ENCODE measurements around the gene TXNDC11. TPM values are rescaled to one million over a fixed set of nuclear protein-coding genes. Genes with fewer than 3 reads are reported as not detected.

The TXNDC11 gene
- total RNA-seq, 6 experiments from 2014 or later: 38.8 to 49.0 (median 44.4) TPM

DNA sequence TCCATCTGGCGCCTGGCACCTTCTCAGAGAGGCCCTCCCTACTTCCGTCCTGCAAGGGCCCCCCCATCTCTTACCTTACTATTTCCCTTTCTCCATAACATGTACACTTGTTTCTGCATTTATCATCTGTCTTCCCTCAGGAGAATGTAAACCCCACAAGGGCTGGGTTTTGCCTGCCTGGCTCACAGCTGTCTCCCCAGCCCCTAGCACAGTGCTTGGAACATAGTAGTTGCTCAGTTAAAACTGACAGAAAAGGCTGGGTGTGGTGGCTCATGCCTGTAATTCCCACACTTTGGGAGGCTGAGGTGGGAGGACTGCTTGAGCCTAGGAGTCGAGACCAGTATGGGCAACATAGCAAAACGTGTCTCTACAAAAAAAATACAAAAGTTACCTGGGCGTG lies 80.1 kb downstream of the TXNDC11 start:
- DNase-seq: no peak
- no peaks in the 10 kb centered on the region for H3K4me1 Mint-ChIP-seq (ENCODE audit: low read depth)
- no peak overlapping the region for H3K27ac Mint-ChIP-seq
- no peaks in the 10 kb centered on the region for H3K36me3 Mint-ChIP-seq (ENCODE audit: low read depth)
- H3K27me3 Mint-ChIP-seq (ENCODE audit: insufficient read depth): peaks cover 6% of the 10 kb centered on the region
- no peaks in the 10 kb centered on the region for H3K9me3 Mint-ChIP-seq
- H3K4me3 Mint-ChIP-seq: no peak overlapping the region
- TF ChIP-seq, protein P1, sequence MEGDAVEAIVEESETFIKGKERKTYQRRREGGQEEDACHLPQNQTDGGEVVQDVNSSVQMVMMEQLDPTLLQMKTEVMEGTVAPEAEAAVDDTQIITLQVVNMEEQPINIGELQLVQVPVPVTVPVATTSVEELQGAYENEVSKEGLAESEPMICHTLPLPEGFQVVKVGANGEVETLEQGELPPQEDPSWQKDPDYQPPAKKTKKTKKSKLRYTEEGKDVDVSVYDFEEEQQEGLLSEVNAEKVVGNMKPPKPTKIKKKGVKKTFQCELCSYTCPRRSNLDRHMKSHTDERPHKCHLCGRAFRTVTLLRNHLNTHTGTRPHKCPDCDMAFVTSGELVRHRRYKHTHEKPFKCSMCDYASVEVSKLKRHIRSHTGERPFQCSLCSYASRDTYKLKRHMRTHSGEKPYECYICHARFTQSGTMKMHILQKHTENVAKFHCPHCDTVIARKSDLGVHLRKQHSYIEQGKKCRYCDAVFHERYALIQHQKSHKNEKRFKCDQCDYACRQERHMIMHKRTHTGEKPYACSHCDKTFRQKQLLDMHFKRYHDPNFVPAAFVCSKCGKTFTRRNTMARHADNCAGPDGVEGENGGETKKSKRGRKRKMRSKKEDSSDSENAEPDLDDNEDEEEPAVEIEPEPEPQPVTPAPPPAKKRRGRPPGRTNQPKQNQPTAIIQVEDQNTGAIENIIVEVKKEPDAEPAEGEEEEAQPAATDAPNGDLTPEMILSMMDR (IDR thresholded peaks at IDR 0.05): no peak

DNA sequence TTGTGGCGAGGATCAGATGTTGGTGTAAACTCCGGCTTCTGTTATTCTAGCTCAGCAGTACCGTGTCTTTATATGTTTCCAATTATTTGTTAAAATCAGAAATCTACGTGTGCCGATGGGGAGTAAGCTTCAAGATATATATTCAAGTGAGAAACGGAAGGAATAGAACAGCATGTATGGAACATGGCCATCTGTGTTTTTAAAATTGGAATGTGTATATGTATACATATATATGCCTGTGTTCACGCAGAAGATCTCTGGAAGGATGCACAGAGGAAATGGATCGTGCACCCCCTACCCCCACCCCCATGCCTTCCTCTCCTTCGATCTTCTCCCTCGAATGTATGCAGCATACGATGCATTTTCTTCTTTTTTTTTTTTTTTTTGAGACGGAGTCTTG lies 82.1 kb downstream of the TXNDC11 start:
- Mint-ChIP-seq H3K27me3 (ENCODE audit: insufficient read depth) (peaks cover 10% of the 10 kb centered on the region), H3K4me3 (no peak overlapping the region), H3K27ac (no peak overlapping the region), H3K4me1 (ENCODE audit: low read depth) (no peaks in the 10 kb centered on the region), H3K36me3 (ENCODE audit: low read depth) (no peaks in the 10 kb centered on the region), H3K9me3 (no peaks in the 10 kb centered on the region)
- DNase-seq: no peak
- TF ChIP-seq, protein P1 (IDR thresholded peaks at IDR 0.05): no peak

DNA sequence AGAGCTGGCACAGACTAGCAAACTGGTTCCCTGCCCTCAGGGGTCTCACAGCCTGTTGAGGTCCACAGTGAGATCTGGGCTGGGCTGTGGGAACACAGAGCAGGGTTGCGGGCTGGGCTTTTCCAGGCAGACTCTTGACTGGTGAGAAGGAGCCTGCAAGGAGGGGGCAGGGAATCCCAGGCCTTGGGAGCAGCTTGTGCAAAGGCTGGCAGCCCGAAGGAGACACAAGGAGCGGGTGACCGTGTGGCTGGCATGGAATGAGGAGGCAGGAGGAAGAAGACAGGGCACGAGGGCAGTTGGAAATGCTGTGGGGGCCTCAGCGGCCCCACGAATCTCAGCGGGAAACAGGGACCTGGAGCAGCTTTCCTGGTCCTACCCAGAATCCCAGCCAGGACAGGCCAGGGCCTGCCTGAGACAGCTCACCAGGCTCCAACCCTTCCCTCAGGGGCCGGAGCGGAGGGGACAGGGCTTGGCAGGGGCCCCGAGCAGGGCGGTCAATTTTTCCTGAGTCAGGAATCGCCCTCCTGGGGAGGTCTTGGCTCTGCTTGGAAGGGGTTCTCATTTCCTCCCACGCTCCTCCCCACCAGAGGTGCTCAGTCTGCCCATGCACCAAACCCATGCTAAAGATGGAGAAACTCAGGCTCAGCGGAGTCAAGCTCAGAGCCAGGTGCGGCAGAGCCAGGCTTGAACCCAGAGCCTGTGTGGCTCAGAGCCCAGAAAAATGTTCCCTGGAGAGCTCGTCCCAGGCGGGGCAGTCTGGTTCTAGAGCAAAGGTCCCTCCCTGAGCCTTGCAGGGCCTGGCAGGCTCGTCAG lies 83.6 kb downstream of the TXNDC11 start:
- Mint-ChIP-seq H3K27ac (no peak overlapping the region), H3K4me1 (ENCODE audit: low read depth) (no peaks in the 10 kb centered on the region), H3K27me3 (ENCODE audit: insufficient read depth) (peaks cover 13% of the 10 kb centered on the region), H3K36me3 (ENCODE audit: low read depth) (no peaks in the 10 kb centered on the region), H3K9me3 (no peaks in the 10 kb centered on the region), H3K4me3 (no peak overlapping the region)
- no peak for DNase-seq
- TF ChIP-seq, protein P1 (IDR thresholded peaks at IDR 0.05): no peak

GRCh38 chr16:11657556-11657955 lies 85.1 kb downstream of the TXNDC11 start:
- Mint-ChIP-seq H3K36me3 (ENCODE audit: low read depth) (no peaks in the 10 kb centered on the region), H3K9me3 (no peaks in the 10 kb centered on the region), H3K27ac (no peak overlapping the region), H3K4me1 (ENCODE audit: low read depth) (no peaks in the 10 kb centered on the region), H3K4me3 (no peak overlapping the region), H3K27me3 (ENCODE audit: insufficient read depth) (peaks cover 16% of the 10 kb centered on the region)
- TF ChIP-seq, protein P1 (IDR thresholded peaks at IDR 0.05): no peak
- no peak for DNase-seq

- TF ChIP-seq, protein P1 (IDR thresholded peaks at IDR 0.05): no peak
- H3K27ac Mint-ChIP-seq: no peak overlapping the region
- peaks cover 13% of the 10 kb centered on the region for H3K27me3 Mint-ChIP-seq (ENCODE audit: insufficient read depth)
- H3K9me3 Mint-ChIP-seq: no peaks in the 10 kb centered on the region
- no peaks in the 10 kb centered on the region for H3K36me3 Mint-ChIP-seq (ENCODE audit: low read depth)
- no peak for DNase-seq
- H3K4me1 Mint-ChIP-seq (ENCODE audit: low read depth): no peaks in the 10 kb centered on the region
- H3K4me3 Mint-ChIP-seq: no peak overlapping the region
These were observed 87.0 kb downstream of the TXNDC11 start for GRCh38 chr16:11655655-11656054.
